PC-3 (cell line): Measurements from ENCODE around the gene SNAI3. TPM values are rescaled to one million over a fixed set of nuclear protein-coding genes. Genes with fewer than 3 reads are reported as not detected.

Experiments used
- ATAC-seq: fragments of 200-7000 bp; cut with Tn5 transposase; 2 replicates; pipeline ENCODE4 v1.9.1; 2020; ENCODE audit warnings: mild to moderate bottlenecking, moderate library complexity
- BruUV-seq: library from RNA; stranded (reverse); fragments of 400-500 nt; replicated peaks from 2 replicates; lab custom pipeline; 2021; lab: Mats Ljungman, UMichigan
- CTCF ChIA-PET: fragments of 300-600 bp; sonication (Branson Sonifier 250); formaldehyde crosslinking; loops from one replicate; lab custom pipeline; 2022; ENCODE audit warnings: antibody characterized with exemption; lab: Charles Lee
- POLR2A ChIA-PET: fragments of 300-600 bp; sonication (Branson Sonifier 250); formaldehyde crosslinking; loops from one replicate; lab custom pipeline; 2022; ENCODE audit warnings: antibody characterized with exemption; ENCODE audit not compliant: unreplicated experiment; lab: Charles Lee
- DNase-seq: peaks from one replicate; pipeline ENCODE4 v3.0.0-alpha.2; 2015
- H2AFZ ChIP-seq: fragments of 300-600 bp; sonication (generic); 2 replicates; pipeline ENCODE4 v1.6.0; 2016; ENCODE audit warnings: antibody characterized with exemption, low read length
- H3F3A ChIP-seq: fragments of 300-600 bp; sonication (generic); one replicate; pipeline ENCODE4 v1.6.0; 2017; ENCODE audit warnings: antibody characterized with exemption, low read length, control low read depth, mild to moderate bottlenecking; ENCODE audit not compliant: unreplicated experiment
- H3K27ac ChIP-seq: fragments of 300-600 bp; sonication (generic); 2 replicates; pipeline ENCODE4 v1.5.1; 2016; ENCODE audit warnings: mild to moderate bottlenecking, low read length
- H3K27me3 ChIP-seq: fragments of 300-600 bp; sonication (generic); 2 replicates; pipeline ENCODE4 v1.6.1; 2016; ENCODE audit warnings: low read length, mixed read lengths
- H3K36me3 ChIP-seq: fragments of 300-600 bp; sonication (generic); 2 replicates; pipeline ENCODE4 v1.6.1; 2016; ENCODE audit warnings: low read depth, mixed run types, low read length, mixed read lengths
- H3K4me1 ChIP-seq: fragments of 300-600 bp; sonication (generic); 2 replicates; pipeline ENCODE4 v1.5.1; 2016; ENCODE audit warnings: low read length; ENCODE audit not compliant: insufficient read depth
- H3K4me2 ChIP-seq: fragments of 300-600 bp; sonication (generic); 2 replicates; pipeline ENCODE4 v1.6.0; 2016; ENCODE audit warnings: low read length
- H3K4me3 ChIP-seq: fragments of 300-600 bp; sonication (generic); 2 replicates; pipeline ENCODE4 v1.5.1; 2016; ENCODE audit warnings: mild to moderate bottlenecking, low read length, mixed read lengths
- H3K79me2 ChIP-seq: fragments of 300-600 bp; sonication (generic); 2 replicates; pipeline ENCODE4 v1.6.1; 2017; ENCODE audit warnings: low read length, mixed read lengths
- H3K9ac ChIP-seq: fragments of 300-600 bp; sonication (generic); 2 replicates; pipeline ENCODE4 v1.6.0; 2016; ENCODE audit warnings: mild to moderate bottlenecking, low read length
- H3K9me2 ChIP-seq: fragments of 300-600 bp; sonication (generic); replicated peaks from 2 replicates; pipeline ENCODE4 v1.6.1; 2016; ENCODE audit warnings: mixed run types, low read length, mixed read lengths
- H3K9me3 ChIP-seq: fragments of 300-600 bp; sonication (generic); 2 replicates; pipeline ENCODE4 v1.6.1; 2016; ENCODE audit warnings: low read length, mixed read lengths
- H4K20me1 ChIP-seq: fragments of 300-600 bp; sonication (generic); 2 replicates; pipeline ENCODE4 v1.6.1; 2016; ENCODE audit warnings: low read length, mixed read lengths
- EZH2 ChIP-seq: fragments of 300-600 bp; sonication (generic); IDR thresholded peaks from one replicate; pipeline ENCODE4 v1.6.1; 2017; ENCODE audit warnings: antibody characterized with exemption, mild to moderate bottlenecking, low read length; ENCODE audit not compliant: unreplicated experiment
- EZH2phosphoT487 ChIP-seq: fragments of 300-600 bp; sonication (generic); IDR thresholded peaks from 2 replicates; pipeline ENCODE4 v1.6.1; 2018; ENCODE audit warnings: mild to moderate bottlenecking, antibody characterized with exemption, low read length, borderline replicate concordance
- intact Hi-C: fragments of 100-400 bp; cut with micrococcal nuclease; formaldehyde crosslinking; loops from 2 replicates; pipeline ENCODE4 v1.9.0; 2023
- total RNA-seq: library from RNA; depleted of rRNA; stranded (reverse); fragments of >200 nt; gene quantifications from 2 replicates; pipeline ENCODE4 v1.2.3, GENCODE V29; 2014
- TF ChIP-seq, protein P1 (sequence below): fragments of 300-600 bp; sonication (generic); conservative IDR thresholded peaks from 2 replicates; pipeline ENCODE4 v1.5.1; 2017; ENCODE audit warnings: antibody characterized with exemption, low read depth, mild to moderate bottlenecking, low read length

SNAI3 gene
- total RNA-seq, 1 experiment from 2014 or later: 0.22 TPM

DNA sequence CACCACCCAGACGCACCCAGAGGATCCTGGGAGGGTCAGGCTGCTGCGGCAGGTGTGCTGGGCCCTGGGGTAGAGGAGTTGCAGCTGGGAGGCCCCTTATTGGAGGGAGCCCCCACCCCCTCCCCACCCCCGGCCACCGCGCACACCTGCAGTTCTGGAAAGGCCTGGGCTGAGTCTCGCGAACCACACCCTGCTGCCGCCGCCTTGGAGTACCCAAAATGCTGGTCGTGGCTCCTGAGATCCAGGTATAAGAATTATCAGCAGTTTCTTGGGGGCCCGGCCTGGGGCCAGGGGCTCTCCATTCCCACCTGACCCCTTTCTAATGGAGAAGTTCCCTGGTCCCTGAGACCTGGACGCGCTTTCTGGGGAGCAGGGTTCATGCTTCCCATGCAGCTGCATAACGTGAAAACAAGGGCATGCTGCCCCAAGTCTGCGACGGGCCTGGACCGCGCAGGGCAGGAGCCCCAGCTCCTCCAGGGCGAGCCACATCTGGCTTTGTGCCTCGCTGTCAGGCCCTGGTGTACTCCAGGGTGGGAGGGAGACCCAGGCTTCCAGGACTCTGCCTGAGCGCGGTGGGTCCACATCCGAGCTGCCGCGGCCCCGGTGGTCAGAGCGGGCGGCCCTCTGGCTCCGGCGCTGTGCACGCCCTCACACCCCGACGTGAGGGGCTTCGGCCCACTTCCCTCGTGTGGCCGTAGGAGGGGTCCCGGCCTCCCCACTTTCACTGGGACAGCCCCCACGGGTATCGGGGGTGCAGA, 7.3 kb upstream of the SNAI3 start:
- intact Hi-C loops: no loop called here
- H3K9me2 ChIP-seq: no peaks in the 10 kb centered on the region
- H3K36me3 ChIP-seq: no peaks in the 10 kb centered on the region
- H3K9me3 ChIP-seq: no peaks in the 10 kb centered on the region
- H3K27me3 ChIP-seq: no peaks in the 10 kb centered on the region
- H3K4me3 ChIP-seq: no peak overlapping the region
- no peak overlapping the region for H3K9ac ChIP-seq
- no peaks in the 10 kb centered on the region for H4K20me1 ChIP-seq
- H3K27ac ChIP-seq: no peak overlapping the region
- BruUV-seq: no TSS peak
- TF ChIP-seq EZH2phosphoT487: no peak
- no peak for TF ChIP-seq EZH2
- TF ChIP-seq, protein P1, sequence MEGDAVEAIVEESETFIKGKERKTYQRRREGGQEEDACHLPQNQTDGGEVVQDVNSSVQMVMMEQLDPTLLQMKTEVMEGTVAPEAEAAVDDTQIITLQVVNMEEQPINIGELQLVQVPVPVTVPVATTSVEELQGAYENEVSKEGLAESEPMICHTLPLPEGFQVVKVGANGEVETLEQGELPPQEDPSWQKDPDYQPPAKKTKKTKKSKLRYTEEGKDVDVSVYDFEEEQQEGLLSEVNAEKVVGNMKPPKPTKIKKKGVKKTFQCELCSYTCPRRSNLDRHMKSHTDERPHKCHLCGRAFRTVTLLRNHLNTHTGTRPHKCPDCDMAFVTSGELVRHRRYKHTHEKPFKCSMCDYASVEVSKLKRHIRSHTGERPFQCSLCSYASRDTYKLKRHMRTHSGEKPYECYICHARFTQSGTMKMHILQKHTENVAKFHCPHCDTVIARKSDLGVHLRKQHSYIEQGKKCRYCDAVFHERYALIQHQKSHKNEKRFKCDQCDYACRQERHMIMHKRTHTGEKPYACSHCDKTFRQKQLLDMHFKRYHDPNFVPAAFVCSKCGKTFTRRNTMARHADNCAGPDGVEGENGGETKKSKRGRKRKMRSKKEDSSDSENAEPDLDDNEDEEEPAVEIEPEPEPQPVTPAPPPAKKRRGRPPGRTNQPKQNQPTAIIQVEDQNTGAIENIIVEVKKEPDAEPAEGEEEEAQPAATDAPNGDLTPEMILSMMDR: no peak
- no peak for DNase-seq
- ChIA-PET CTCF (no interaction called here), POLR2A (no interaction called here)
- no peak overlapping the region for H2AFZ ChIP-seq
- no peak overlapping the region for H3K4me2 ChIP-seq
- no peak for ATAC-seq
- H3F3A ChIP-seq: no peaks in the 10 kb centered on the region
- H3K79me2 ChIP-seq: no peaks in the 10 kb centered on the region
- H3K4me1 ChIP-seq: no peaks in the 10 kb centered on the region

DNA sequence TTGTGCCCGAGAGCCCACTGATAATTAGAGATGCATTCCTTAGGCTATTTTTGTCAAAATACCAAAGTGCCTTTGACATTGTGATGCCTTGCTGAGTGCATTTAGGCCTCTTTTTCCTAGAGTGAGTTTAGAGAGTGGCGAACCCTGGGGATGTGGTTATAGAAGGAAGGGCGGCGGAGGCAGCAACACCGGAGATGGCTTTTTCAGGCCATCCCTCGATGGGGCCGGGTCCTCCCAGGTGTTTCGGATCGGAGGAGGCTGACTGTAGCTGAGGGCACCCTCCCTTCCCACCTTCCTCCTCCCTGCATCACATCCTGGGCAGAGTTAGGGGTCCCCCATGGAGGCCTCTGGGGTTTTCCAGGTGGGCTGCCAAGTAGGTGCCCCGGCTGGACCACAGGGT, 6.6 kb upstream of the SNAI3 start:
- Histone ChIP-seq H3K27me3 (no peaks in the 10 kb centered on the region), H3K27ac (no peak overlapping the region)
- intact Hi-C loops: no loop called here

More for the DNA sequence above, 6.6 kb upstream of the SNAI3 start:
- TF ChIP-seq EZH2 (no peak), EZH2phosphoT487 (no peak)
- TF ChIP-seq, protein P1: no peak
- Histone ChIP-seq H3K9me3 (no peaks in the 10 kb centered on the region), H3K4me3 (no peak overlapping the region), H4K20me1 (no peaks in the 10 kb centered on the region), H3K79me2 (no peaks in the 10 kb centered on the region), H3F3A (no peaks in the 10 kb centered on the region), H3K36me3 (no peaks in the 10 kb centered on the region), H3K9ac (no peak overlapping the region), H3K4me2 (no peak overlapping the region), H3K9me2 (no peaks in the 10 kb centered on the region), H3K4me1 (no peaks in the 10 kb centered on the region), H2AFZ (no peak overlapping the region)
- no TSS peak for BruUV-seq
- ATAC-seq (no peak), DNase-seq (no peak)
- POLR2A ChIA-PET: no interaction called here
- CTCF ChIA-PET: no interaction called here
